ENCODE data around the gene IGFBP3. TPM values are rescaled to one million over a fixed set of nuclear protein-coding genes. Genes with fewer than 3 reads are reported as not detected.

Gene IGFBP3
- total and polyA plus RNA-seq, 2 of the 13 experiments (the other 11 are each of a cell fraction or from before 2014, with no cell fraction given), result 57.5 TPM; not detected in 1

GRCh38 chr7:45891462-45892402 is 29.3 kb downstream of the IGFBP3 start (continued):
- no peak for TF ChIP-seq ZNF704 (CRISPR knock-in tag; IDR thresholded peaks at IDR 0.05; ENCODE audit: borderline replicate concordance)
- TF ChIP-seq SRF (IDR thresholded peaks at IDR 0.05; ENCODE audit: low read depth, low read length), result no peak
- no peak for TF ChIP-seq SYNCRIP (IDR thresholded peaks at IDR 0.05; ENCODE audit: insufficient read depth, low read depth, low read length)
- TF ChIP-seq GPN1 (CRISPR knock-in tag; IDR thresholded peaks at IDR 0.05; ENCODE audit: borderline replicate concordance), result no peak
- no peak for TF ChIP-seq ZBTB20 (CRISPR knock-in tag; IDR thresholded peaks at IDR 0.05; ENCODE audit: borderline replicate concordance, low read depth)
- no peak for TF ChIP-seq NR1H2 (CRISPR knock-in tag; IDR thresholded peaks at IDR 0.05; ENCODE audit: borderline replicate concordance, low read depth)
- 0 out of 2 replicates have a peak, but pooled peaks have one; percentile 23 for TF ChIP-seq E2F1 (CRISPR knock-in tag; IDR thresholded peaks at IDR 0.05)
- TF ChIP-seq, protein P1, sequence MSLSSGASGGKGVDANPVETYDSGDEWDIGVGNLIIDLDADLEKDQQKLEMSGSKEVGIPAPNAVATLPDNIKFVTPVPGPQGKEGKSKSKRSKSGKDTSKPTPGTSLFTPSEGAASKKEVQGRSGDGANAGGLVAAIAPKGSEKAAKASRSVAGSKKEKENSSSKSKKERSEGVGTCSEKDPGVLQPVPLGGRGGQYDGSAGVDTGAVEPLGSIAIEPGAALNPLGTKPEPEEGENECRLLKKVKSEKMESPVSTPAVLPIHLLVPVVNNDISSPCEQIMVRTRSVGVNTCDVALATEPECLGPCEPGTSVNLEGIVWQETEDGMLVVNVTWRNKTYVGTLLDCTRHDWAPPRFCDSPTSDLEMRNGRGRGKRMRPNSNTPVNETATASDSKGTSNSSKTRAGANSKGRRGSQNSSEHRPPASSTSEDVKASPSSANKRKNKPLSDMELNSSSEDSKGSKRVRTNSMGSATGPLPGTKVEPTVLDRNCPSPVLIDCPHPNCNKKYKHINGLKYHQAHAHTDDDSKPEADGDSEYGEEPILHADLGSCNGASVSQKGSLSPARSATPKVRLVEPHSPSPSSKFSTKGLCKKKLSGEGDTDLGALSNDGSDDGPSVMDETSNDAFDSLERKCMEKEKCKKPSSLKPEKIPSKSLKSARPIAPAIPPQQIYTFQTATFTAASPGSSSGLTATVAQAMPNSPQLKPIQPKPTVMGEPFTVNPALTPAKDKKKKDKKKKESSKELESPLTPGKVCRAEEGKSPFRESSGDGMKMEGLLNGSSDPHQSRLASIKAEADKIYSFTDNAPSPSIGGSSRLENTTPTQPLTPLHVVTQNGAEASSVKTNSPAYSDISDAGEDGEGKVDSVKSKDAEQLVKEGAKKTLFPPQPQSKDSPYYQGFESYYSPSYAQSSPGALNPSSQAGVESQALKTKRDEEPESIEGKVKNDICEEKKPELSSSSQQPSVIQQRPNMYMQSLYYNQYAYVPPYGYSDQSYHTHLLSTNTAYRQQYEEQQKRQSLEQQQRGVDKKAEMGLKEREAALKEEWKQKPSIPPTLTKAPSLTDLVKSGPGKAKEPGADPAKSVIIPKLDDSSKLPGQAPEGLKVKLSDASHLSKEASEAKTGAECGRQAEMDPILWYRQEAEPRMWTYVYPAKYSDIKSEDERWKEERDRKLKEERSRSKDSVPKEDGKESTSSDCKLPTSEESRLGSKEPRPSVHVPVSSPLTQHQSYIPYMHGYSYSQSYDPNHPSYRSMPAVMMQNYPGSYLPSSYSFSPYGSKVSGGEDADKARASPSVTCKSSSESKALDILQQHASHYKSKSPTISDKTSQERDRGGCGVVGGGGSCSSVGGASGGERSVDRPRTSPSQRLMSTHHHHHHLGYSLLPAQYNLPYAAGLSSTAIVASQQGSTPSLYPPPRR (CRISPR knock-in tag; IDR thresholded peaks at IDR 0.05; ENCODE audit: borderline replicate concordance), result no peak
- 0 out of 2 replicates have a peak, but pooled peaks have one; percentile 21 for TF ChIP-seq HES4 (CRISPR knock-in tag; IDR thresholded peaks at IDR 0.05; ENCODE audit: borderline replicate concordance)
- TF ChIP-seq, protein P2, sequence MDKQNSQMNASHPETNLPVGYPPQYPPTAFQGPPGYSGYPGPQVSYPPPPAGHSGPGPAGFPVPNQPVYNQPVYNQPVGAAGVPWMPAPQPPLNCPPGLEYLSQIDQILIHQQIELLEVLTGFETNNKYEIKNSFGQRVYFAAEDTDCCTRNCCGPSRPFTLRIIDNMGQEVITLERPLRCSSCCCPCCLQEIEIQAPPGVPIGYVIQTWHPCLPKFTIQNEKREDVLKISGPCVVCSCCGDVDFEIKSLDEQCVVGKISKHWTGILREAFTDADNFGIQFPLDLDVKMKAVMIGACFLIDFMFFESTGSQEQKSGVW (CRISPR knock-in tag; IDR thresholded peaks at IDR 0.05; ENCODE audit: borderline replicate concordance), result no peak
- TF ChIP-seq POLR2A (IDR thresholded peaks at IDR 0.05; ENCODE audit: insufficient read depth in 1 of 2, low read depth in 2 of 2, low read length in 2 of 2), result peak in 1 of 2 experiments; percentile 61; a peak in 1 of 4 replicates
- TF ChIP-seq UBTF (CRISPR knock-in tag; IDR thresholded peaks at IDR 0.05), result no peak
- TF ChIP-seq, protein P3, sequence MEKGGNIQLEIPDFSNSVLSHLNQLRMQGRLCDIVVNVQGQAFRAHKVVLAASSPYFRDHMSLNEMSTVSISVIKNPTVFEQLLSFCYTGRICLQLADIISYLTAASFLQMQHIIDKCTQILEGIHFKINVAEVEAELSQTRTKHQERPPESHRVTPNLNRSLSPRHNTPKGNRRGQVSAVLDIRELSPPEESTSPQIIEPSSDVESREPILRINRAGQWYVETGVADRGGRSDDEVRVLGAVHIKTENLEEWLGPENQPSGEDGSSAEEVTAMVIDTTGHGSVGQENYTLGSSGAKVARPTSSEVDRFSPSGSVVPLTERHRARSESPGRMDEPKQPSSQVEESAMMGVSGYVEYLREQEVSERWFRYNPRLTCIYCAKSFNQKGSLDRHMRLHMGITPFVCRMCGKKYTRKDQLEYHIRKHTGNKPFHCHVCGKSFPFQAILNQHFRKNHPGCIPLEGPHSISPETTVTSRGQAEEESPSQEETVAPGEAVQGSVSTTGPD (CRISPR knock-in tag; IDR thresholded peaks at IDR 0.05), result peak; percentile 56; the same call in 1 of the 2 replicates

All from HepG2 (cell line).